Kidney (tissue), 14 donors: ENCODE results near the gene CRABP2. TPM values are rescaled to one million over a fixed set of nuclear protein-coding genes. Genes with fewer than 3 reads are reported as not detected.

ENCODE experiments used
- DNase-seq, 5 donors: peaks; one replicate each; pipeline ENCODE4 v3.0.0-alpha.2; 2013 to 2020
- FAIRE-seq: peaks from 2 replicates; lab custom pipeline; 2012; peaks lifted over from hg19 to GRCh38; lab: Jason Lieb, UNC
- H3K27ac ChIP-seq, 2 donors: one replicate each; pipeline ENCODE4 v1.7.0; 2013; ENCODE audit warnings: low read depth in 2 of 2, low read length in 2 of 2, inconsistent platforms in 1 of 2
- H3K27me3 ChIP-seq: one replicate; pipeline ENCODE4 v1.7.1; 2013; ENCODE audit warnings: low read length, inconsistent platforms; ENCODE audit not compliant: control insufficient read depth, insufficient read depth
- H3K36me3 ChIP-seq, 3 donors: one replicate each; pipeline versions ENCODE4 v1.7.0 to v1.7.1; 2013; ENCODE audit warnings: low read length in 3 of 3, control low read depth in 1 of 3, inconsistent platforms in 1 of 3; ENCODE audit not compliant: insufficient read depth in 3 of 3, control insufficient read depth in 2 of 3
- H3K4me1 ChIP-seq, 3 donors: one replicate each; pipeline versions ENCODE4 v1.7.0 to v1.7.1; 2013; ENCODE audit warnings: low read length in 3 of 3, inconsistent platforms in 1 of 3, low read depth in 1 of 3; ENCODE audit not compliant: control insufficient read depth in 2 of 3, insufficient read depth in 2 of 3
- H3K4me3 ChIP-seq, 3 donors: one replicate each; pipeline versions ENCODE4 v1.7.0 to v1.8.1; 2013; ENCODE audit warnings: low read length in 3 of 3, control low read depth in 1 of 3, inconsistent platforms in 1 of 3
- H3K9ac ChIP-seq, 3 donors: one replicate each; pipeline versions ENCODE4 v1.7.0 to v1.7.1; 2013; ENCODE audit warnings: low read length in 3 of 3, control low read depth in 1 of 3, inconsistent platforms in 1 of 3
- H3K9me3 ChIP-seq, 3 donors: one replicate each; pipeline versions ENCODE4 v1.7.0 to v1.7.1; 2013; ENCODE audit warnings: low read length in 3 of 3, control low read depth in 1 of 3, inconsistent platforms in 1 of 3; ENCODE audit not compliant: control insufficient read depth in 2 of 3, insufficient read depth in 1 of 3
- CTCF ChIP-seq: IDR thresholded peaks from 3 replicates; pipeline ENCODE4 v1.5.1; 2012; ENCODE audit warnings: mild to moderate bottlenecking, moderate library complexity, borderline replicate concordance; ENCODE audit not compliant: insufficient read depth; ENCODE audit errors: extremely low read depth
- intact Hi-C: fragments of 100-400 bp; cut with DNase I; formaldehyde crosslinking; loops from one replicate; pipeline ENCODE4 v1.11.1; 2022
- polyA plus RNA-seq: library from polyadenylated mRNA; stranded (reverse); fragments of 350-450 nt; fragmentation: Illumina TruSeq; extraction: RNeasy Lipid Tissue Mini Kit (QIAGEN cat#74804); gene quantifications from one replicate; pipeline ENCODE4 v1.2.3, GENCODE V29; 2014; ENCODE audit warnings: low read depth, low replicate concordance; ENCODE audit not compliant: insufficient read depth
- total RNA-seq: library from RNA; stranded (reverse); fragmentation: NEBNext Ultra II Directional; extraction: Animal tissue kit (Norgen Biotek cat#: 25700); gene quantifications from one replicate; pipeline ENCODE4 v1.2.1, GENCODE V29; 2021
- donor health status: control.
- donor health status: control.
- donor health status: control.
- donor health status: control.
- donor health status: control.
- donor health status: DM: yes; HTN: yes; CAD: no.
- donor health status: Normal renal cell carcinoma (clear cell type).

The CRABP2 gene
- total and polyA plus RNA-seq, 2 donors from 2014 or later: 15.2 to 21.6 TPM

GRCh38 chr1:156750711-156751450, 45.5 kb upstream of the CRABP2 start:
- FAIRE-seq (no peak), DNase-seq (peak in 4 of 5 donors; percentile 58 to 91 (median 77))
- intact Hi-C loops: no loop called here
- Histone ChIP-seq H3K9ac (peak overlapping the region; percentile 44 to 99 (median 81)), H3K9me3 (no peaks in the 10 kb centered on the region), H3K4me1 (peaks cover 5 to 40% (median 37%) of the 10 kb centered on the region in 3 donors), H3K36me3 (no peaks in the 10 kb centered on the region), H3K27me3 (no peaks in the 10 kb centered on the region), H3K27ac (peak overlapping the region; percentile 92 to 93), H3K4me3 (peak overlapping the region; percentile 84 to 97 (median 91))
- TF ChIP-seq CTCF: no peak

- Histone ChIP-seq H3K4me1 (peaks cover 5 to 45% (median 40%) of the 10 kb centered on the region in 3 donors), H3K4me3 (peak overlapping the region; percentile 84 to 97 (median 91)), H3K27ac (peak overlapping the region; percentile 92 to 93), H3K9ac (peak overlapping the region; percentile 44 to 99 (median 81)), H3K9me3 (no peaks in the 10 kb centered on the region), H3K36me3 (no peaks in the 10 kb centered on the region), H3K27me3 (no peaks in the 10 kb centered on the region)
- FAIRE-seq: no peak
- TF ChIP-seq CTCF: no peak
- peak in 2 of 5 donors; percentile 51 to 86 for DNase-seq
- intact Hi-C loops: no loop called here
Observed at GRCh38 chr1:156750191-156750672, 44.8 kb upstream of the CRABP2 start.

- peaks cover 5 to 45% (median 40%) of the 10 kb centered on the region in 3 donors for H3K4me1 ChIP-seq
- TF ChIP-seq CTCF: no peak
- peak overlapping the region; percentile 92 to 93 for H3K27ac ChIP-seq
- H3K4me3 ChIP-seq: peak overlapping the region; percentile 84 to 97 (median 91)
- H3K9me3 ChIP-seq: no peaks in the 10 kb centered on the region
- no peak for FAIRE-seq
- H3K27me3 ChIP-seq: no peaks in the 10 kb centered on the region
- DNase-seq: no peak
- H3K9ac ChIP-seq: peak overlapping the region; percentile 44 to 99 (median 81)
- intact Hi-C loops: no loop called here
- H3K36me3 ChIP-seq: no peaks in the 10 kb centered on the region
Observed at GRCh38 chr1:156749419-156750118, 44.2 kb upstream of the CRABP2 start.
